Measurements from ENCODE around the gene EDC3.

The EDC3 gene

GRCh38 chr15:74735305-74735704 is 39.5 kb upstream of the EDC3 start:
- Histone ChIP-seq H3K9ac (ENCODE audit: low read length) (no peak overlapping the region), H3K79me2 (ENCODE audit: insufficient read depth, low read length) (no peaks in the 10 kb centered on the region), H3K9me2 (replicated peaks; ENCODE audit: insufficient read depth, low read length) (no peaks in the 10 kb centered on the region), H2AFZ (ENCODE audit: low read depth, low read length, severe bottlenecking) (no peak overlapping the region), H4K20me1 (ENCODE audit: low read depth, low read length) (no peaks in the 10 kb centered on the region), H3F3A (ENCODE audit: insufficient read depth) (no peaks in the 10 kb centered on the region), H3K36me3 (ENCODE audit: low read length) (no peaks in the 10 kb centered on the region), H3K4me2 (ENCODE audit: low read depth, low read length, poor library complexity, severe bottlenecking) (no peak overlapping the region), H3K9me3 (ENCODE audit: insufficient read depth, low read length) (no peaks in the 10 kb centered on the region; the same call in 1 of the 2 replicates), H3K27ac (ENCODE audit: low read depth, low read length) (no peak overlapping the region), H3K27me3 (ENCODE audit: low read length) (no peaks in the 10 kb centered on the region), H3K4me3 (ENCODE audit: insufficient read depth, low read length, poor library complexity, severe bottlenecking) (no peak overlapping the region)
- no peak for TF ChIP-seq EZH2phosphoT487 (conservative IDR thresholded peaks at IDR 0.05; ENCODE audit: low read length)
- TF ChIP-seq CTCF (IDR thresholded peaks at IDR 0.05; ENCODE audit: insufficient read depth, low read length, poor library complexity, severe bottlenecking), result no peak

- H3K9me3 ChIP-seq (ENCODE audit: insufficient read depth, low read length), result no peaks in the 10 kb centered on the region; the same call in 1 of the 2 replicates
- no peak overlapping the region for H3K4me2 ChIP-seq (ENCODE audit: low read depth, low read length, poor library complexity, severe bottlenecking)
- no peaks in the 10 kb centered on the region for H3F3A ChIP-seq (ENCODE audit: insufficient read depth)
- H3K9ac ChIP-seq (ENCODE audit: low read length), result no peak overlapping the region
- H2AFZ ChIP-seq (ENCODE audit: low read depth, low read length, severe bottlenecking), result no peak overlapping the region
- no peak overlapping the region for H3K4me3 ChIP-seq (ENCODE audit: insufficient read depth, low read length, poor library complexity, severe bottlenecking)
- no peaks in the 10 kb centered on the region for H3K36me3 ChIP-seq (ENCODE audit: low read length)
- H3K9me2 ChIP-seq (replicated peaks; ENCODE audit: insufficient read depth, low read length), result no peaks in the 10 kb centered on the region
- H3K79me2 ChIP-seq (ENCODE audit: insufficient read depth, low read length), result no peaks in the 10 kb centered on the region
- H4K20me1 ChIP-seq (ENCODE audit: low read depth, low read length), result no peaks in the 10 kb centered on the region
- no peak for TF ChIP-seq CTCF (IDR thresholded peaks at IDR 0.05; ENCODE audit: insufficient read depth, low read length, poor library complexity, severe bottlenecking)
- H3K27me3 ChIP-seq (ENCODE audit: low read length), result no peaks in the 10 kb centered on the region
- H3K27ac ChIP-seq (ENCODE audit: low read depth, low read length), result no peak overlapping the region
These were observed 37.4 kb upstream of the EDC3 start for GRCh38 chr15:74733269-74733668.

- H3K9ac ChIP-seq (ENCODE audit: low read length), result no peak overlapping the region
- no peak overlapping the region for H3K27ac ChIP-seq (ENCODE audit: low read depth, low read length)
- H3K27me3 ChIP-seq (ENCODE audit: low read length), result no peaks in the 10 kb centered on the region
- no peak overlapping the region for H3K4me2 ChIP-seq (ENCODE audit: low read depth, low read length, poor library complexity, severe bottlenecking)
- no peaks in the 10 kb centered on the region for H3K9me2 ChIP-seq (replicated peaks; ENCODE audit: insufficient read depth, low read length)
- no peaks in the 10 kb centered on the region for H3K79me2 ChIP-seq (ENCODE audit: insufficient read depth, low read length)
- H3K36me3 ChIP-seq (ENCODE audit: low read length), result no peaks in the 10 kb centered on the region
- H3F3A ChIP-seq (ENCODE audit: insufficient read depth), result no peaks in the 10 kb centered on the region
- H3K4me3 ChIP-seq (ENCODE audit: insufficient read depth, low read length, poor library complexity, severe bottlenecking), result no peak overlapping the region
- no peak overlapping the region for H2AFZ ChIP-seq (ENCODE audit: low read depth, low read length, severe bottlenecking)
- H4K20me1 ChIP-seq (ENCODE audit: low read depth, low read length), result no peaks in the 10 kb centered on the region
- TF ChIP-seq EZH2phosphoT487 (conservative IDR thresholded peaks at IDR 0.05; ENCODE audit: low read length) (no peak), CTCF (IDR thresholded peaks at IDR 0.05; ENCODE audit: insufficient read depth, low read length, poor library complexity, severe bottlenecking) (no peak)
- H3K9me3 ChIP-seq (ENCODE audit: insufficient read depth, low read length), result no peaks in the 10 kb centered on the region; the same call in 1 of the 2 replicates
These were observed 37.0 kb upstream of the EDC3 start for GRCh38 chr15:74732846-74733245.
